Astrocyte of the spinal cord (primary cell): ENCODE data around the gene ARL9.

Source experiments
- DNase-seq: peaks from one replicate; pipeline ENCODE4 v3.0.0; 2011; ENCODE audit warnings: low read depth, low spot score
- H3K4me3 ChIP-seq: 2 replicates; pipeline ENCODE4 v1.5.1; 2011; ENCODE audit warnings: low read depth, mild to moderate bottlenecking, low read length, moderate library complexity
- in situ Hi-C: cut with HindIII; loops from 2 replicates; pipeline ENCODE4 v1.10.0; 2017; ENCODE audit warnings: low sequenced_read_pairs
- TF ChIP-seq, protein P1 (sequence below): IDR thresholded peaks from 2 replicates; pipeline ENCODE4 v1.5.1; 2012; ENCODE audit warnings: low read depth, mild to moderate bottlenecking, low read length, inconsistent platforms

ARL9 gene

GRCh38 chr4:56480691-56481090 is 24.9 kb upstream of the ARL9 start:
- H3K4me3 ChIP-seq: no peak overlapping the region
- in situ Hi-C loops: no loop called here
- DNase-seq: no peak
- TF ChIP-seq, protein P1, sequence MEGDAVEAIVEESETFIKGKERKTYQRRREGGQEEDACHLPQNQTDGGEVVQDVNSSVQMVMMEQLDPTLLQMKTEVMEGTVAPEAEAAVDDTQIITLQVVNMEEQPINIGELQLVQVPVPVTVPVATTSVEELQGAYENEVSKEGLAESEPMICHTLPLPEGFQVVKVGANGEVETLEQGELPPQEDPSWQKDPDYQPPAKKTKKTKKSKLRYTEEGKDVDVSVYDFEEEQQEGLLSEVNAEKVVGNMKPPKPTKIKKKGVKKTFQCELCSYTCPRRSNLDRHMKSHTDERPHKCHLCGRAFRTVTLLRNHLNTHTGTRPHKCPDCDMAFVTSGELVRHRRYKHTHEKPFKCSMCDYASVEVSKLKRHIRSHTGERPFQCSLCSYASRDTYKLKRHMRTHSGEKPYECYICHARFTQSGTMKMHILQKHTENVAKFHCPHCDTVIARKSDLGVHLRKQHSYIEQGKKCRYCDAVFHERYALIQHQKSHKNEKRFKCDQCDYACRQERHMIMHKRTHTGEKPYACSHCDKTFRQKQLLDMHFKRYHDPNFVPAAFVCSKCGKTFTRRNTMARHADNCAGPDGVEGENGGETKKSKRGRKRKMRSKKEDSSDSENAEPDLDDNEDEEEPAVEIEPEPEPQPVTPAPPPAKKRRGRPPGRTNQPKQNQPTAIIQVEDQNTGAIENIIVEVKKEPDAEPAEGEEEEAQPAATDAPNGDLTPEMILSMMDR: no peak

DNA sequence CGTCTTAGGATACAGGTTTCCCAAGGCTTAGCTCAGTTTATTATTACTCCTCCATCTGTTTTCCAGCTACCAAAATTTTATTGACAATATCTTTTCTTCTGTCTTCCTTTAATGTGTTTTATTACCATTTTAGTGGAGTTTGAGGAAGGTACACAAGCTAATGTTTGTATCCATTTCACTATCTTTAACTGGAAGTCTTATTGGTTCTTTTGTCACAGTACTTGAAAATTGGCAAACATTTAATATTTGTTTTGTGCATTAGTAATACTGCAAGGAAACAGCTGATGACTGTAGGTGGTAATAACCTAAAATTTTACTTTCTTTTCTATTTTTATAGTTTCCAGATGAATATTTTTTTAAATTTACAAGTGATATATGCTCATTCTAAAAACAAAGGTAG is 9.3 kb upstream of the ARL9 start:
- H3K4me3 ChIP-seq: no peak overlapping the region
- in situ Hi-C loops: no loop called here
- TF ChIP-seq, protein P1: no peak
- no peak for DNase-seq

- TF ChIP-seq, protein P1: no peak
These were observed 5.5 kb downstream of the ARL9 start for GRCh38 chr4:56511098-56511497.

GRCh38 chr4:56512166-56512565 is 6.6 kb downstream of the ARL9 start:
- TF ChIP-seq, protein P1: no peak
- H3K4me3 ChIP-seq: no peak overlapping the region
- in situ Hi-C loops: no loop called here
- no peak for DNase-seq

More at GRCh38 chr4:56511098-56511497, 5.5 kb downstream of the ARL9 start:
- in situ Hi-C loops: no loop called here
- no peak for DNase-seq
- H3K4me3 ChIP-seq: no peak overlapping the region

DNA sequence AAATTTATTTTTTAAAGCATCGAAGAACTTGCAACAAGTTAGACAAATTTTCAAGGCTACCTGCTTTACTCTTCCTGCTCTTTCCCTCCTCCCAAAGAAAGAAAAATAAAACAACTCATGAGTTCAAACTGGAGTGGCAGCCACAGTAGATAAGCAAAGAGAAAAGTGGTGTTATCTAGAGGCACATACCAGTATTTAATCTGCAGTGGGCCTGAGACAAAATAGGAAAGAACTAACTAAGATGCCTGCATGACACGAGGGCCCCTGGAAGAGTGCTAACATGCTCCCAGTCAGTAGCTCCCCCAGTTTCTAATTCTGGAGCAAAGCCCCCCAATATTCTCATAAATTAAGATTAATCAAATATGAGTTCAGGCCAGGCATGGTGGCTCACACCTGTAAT is 7.9 kb downstream of the ARL9 start:
- DNase-seq: no peak
- in situ Hi-C loops: no loop called here
- TF ChIP-seq, protein P1: no peak
- H3K4me3 ChIP-seq: no peak overlapping the region

DNA sequence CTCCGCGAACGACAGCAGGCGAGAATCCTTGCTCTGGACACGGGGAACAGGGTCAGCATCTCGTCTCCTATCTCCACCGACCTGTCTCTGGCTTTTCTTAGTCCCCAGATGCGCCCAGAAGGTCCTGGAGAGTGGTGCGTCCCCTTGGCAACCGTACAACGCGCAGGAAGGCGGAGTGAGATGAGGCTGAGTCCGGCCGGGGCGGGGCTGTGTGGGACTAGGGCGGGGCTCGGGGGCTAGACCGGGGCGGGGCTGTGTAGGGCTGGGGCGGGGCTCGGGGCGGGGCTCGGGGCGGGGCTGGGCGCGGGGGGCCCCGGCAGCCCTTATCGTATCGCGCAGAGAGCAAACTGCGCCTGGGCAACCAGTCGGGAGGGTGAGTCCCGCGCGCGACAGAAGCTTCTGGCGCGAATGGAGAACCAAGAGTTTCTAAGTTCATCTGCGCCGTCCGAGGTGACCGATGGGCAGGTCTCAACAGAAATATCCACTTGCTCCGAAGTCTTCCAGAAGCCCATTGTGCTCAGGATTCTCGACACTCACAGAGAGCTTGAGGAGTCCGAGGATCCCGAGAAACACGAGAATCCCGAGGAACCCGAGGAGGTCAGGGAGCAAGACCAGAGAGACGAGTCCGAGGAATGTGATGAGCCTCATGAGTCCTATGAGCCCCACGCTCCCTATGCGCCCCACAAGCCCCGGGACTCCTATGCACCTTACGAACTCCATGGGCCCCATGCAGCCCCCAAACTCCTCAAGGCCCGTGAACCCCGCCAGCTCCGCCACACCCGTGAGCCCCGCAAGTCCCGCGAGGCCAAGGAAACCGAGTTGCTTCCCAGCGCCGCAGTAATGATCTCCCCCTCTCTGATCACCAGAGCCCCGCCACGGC is 24.9 kb downstream of the ARL9 start:
- in situ Hi-C loops: no loop called here
- H3K4me3 ChIP-seq: peak overlapping the region; percentile 61
- TF ChIP-seq, protein P1: no peak
- DNase-seq: peak; percentile 82
